Measurements from ENCODE around the gene CRELD2. TPM values are rescaled to one million over a fixed set of nuclear protein-coding genes. Genes with fewer than 3 reads are reported as not detected.
A peak's percentile ranks its signal among the peaks of the same experiment; 100 is the strongest.

The CRELD2 gene
- total and polyA plus RNA-seq, 2 of the 13 experiments (the other 11 are each of a cell fraction or from before 2014, with no cell fraction given) = 17.2 to 44.7 TPM

GRCh38 chr22:49936973-49937757 is 18.7 kb downstream of the CRELD2 start (continued):
- no peak for TF ChIP-seq TEAD3 (CRISPR knock-in tag; optimal IDR thresholded peaks at IDR 0.05; ENCODE audit: borderline replicate concordance)
- no peak for TF ChIP-seq MLX (CRISPR knock-in tag; IDR thresholded peaks at IDR 0.05)
- no peak for TF ChIP-seq ZNF788 (CRISPR knock-in tag; IDR thresholded peaks at IDR 0.05; ENCODE audit: borderline replicate concordance)
- TF ChIP-seq ZNF770 (CRISPR knock-in tag; IDR thresholded peaks at IDR 0.05) = peak; percentile 40; the same call in 1 of the 2 replicates
- no peak for TF ChIP-seq NAIF1 (CRISPR knock-in tag; IDR thresholded peaks at IDR 0.05; ENCODE audit: borderline replicate concordance)
- TF ChIP-seq HDAC2 (CRISPR knock-in tag; IDR thresholded peaks at IDR 0.05) = no peak
- TF ChIP-seq MXD3 (CRISPR knock-in tag; IDR thresholded peaks at IDR 0.05) = 0 out of 2 replicates have a peak, but pooled peaks have one; percentile 25
- TF ChIP-seq FOSL1 (CRISPR knock-in tag; IDR thresholded peaks at IDR 0.05; ENCODE audit: borderline replicate concordance) = no peak
- no peak for TF ChIP-seq THAP9 (CRISPR knock-in tag; IDR thresholded peaks at IDR 0.05; ENCODE audit: borderline replicate concordance)
- no peak for TF ChIP-seq ZNF570 (CRISPR knock-in tag; IDR thresholded peaks at IDR 0.05; ENCODE audit: borderline replicate concordance)
- 0 out of 2 replicates have a peak, but pooled peaks have one; percentile 8 for TF ChIP-seq NFKB2 (CRISPR knock-in tag; IDR thresholded peaks at IDR 0.05; ENCODE audit: borderline replicate concordance)
- TF ChIP-seq SCMH1 (CRISPR knock-in tag; IDR thresholded peaks at IDR 0.05; ENCODE audit: borderline replicate concordance) = no peak
- TF ChIP-seq ZNF550 (CRISPR knock-in tag; IDR thresholded peaks at IDR 0.05; ENCODE audit: borderline replicate concordance) = no peak
- TF ChIP-seq ZNF652 (CRISPR knock-in tag; IDR thresholded peaks at IDR 0.05; ENCODE audit: borderline replicate concordance, low read depth) = no peak
- no peak for TF ChIP-seq AKNA (CRISPR knock-in tag; IDR thresholded peaks at IDR 0.05; ENCODE audit: borderline replicate concordance)
- no peak for TF ChIP-seq NCOR1 (IDR thresholded peaks at IDR 0.05; ENCODE audit: borderline replicate concordance, low read length)
- no peak for TF ChIP-seq SRF (IDR thresholded peaks at IDR 0.05; ENCODE audit: low read depth, low read length)

Data from HepG2 (cell line).